H4 (cell line): Measurements from ENCODE around the gene PTPRCAP. TPM values are rescaled to one million over a fixed set of nuclear protein-coding genes. Genes with fewer than 3 reads are reported as not detected.

Experiments
- DNase-seq: peaks from one replicate; pipeline ENCODE4 v3.0.0-alpha.2; 2015; ENCODE audit warnings: low spot score
- total RNA-seq: library from RNA; depleted of rRNA; stranded (reverse); fragments of >200 nt; shearing (Covaris generic); gene quantifications from 2 replicates; pipeline ENCODE4 v1.2.3, GENCODE V29; 2014

The PTPRCAP gene
- total RNA-seq, 1 experiment from 2014 or later = 0.41 TPM

- DNase-seq = no peak
These were observed 13.4 kb downstream of the PTPRCAP start for GRCh38 chr11:67423891-67424613.

GRCh38 chr11:67423466-67423865, 14.0 kb downstream of the PTPRCAP start:
- DNase-seq = no peak

- DNase-seq = no peak
These were observed 14.6 kb downstream of the PTPRCAP start for GRCh38 chr11:67422891-67423290.

GRCh38 chr11:67421430-67422031, 16.0 kb downstream of the PTPRCAP start:
- no peak for DNase-seq

- peak; percentile 68 for DNase-seq
These were observed 16.6 kb downstream of the PTPRCAP start for GRCh38 chr11:67420646-67421429.

- no peak for DNase-seq
These were observed 17.3 kb downstream of the PTPRCAP start for GRCh38 chr11:67420147-67420645.

- DNase-seq = no peak
These were observed 18.0 kb downstream of the PTPRCAP start for GRCh38 chr11:67419325-67420049.

- no peak for DNase-seq
These were observed 18.8 kb downstream of the PTPRCAP start for GRCh38 chr11:67418476-67419281.

- DNase-seq = no peak
These were observed 20.1 kb downstream of the PTPRCAP start for GRCh38 chr11:67417425-67417824.

GRCh38 chr11:67416416-67417335, 20.8 kb downstream of the PTPRCAP start:
- peak; percentile 57 for DNase-seq

GRCh38 chr11:67415501-67416304, 21.8 kb downstream of the PTPRCAP start, which contains the start of gene CARNS1:
Gene CARNS1 (plus strand): TSS chr11:67415678. CDS start chr11:67416200, 522 bp downstream.
- no peak for DNase-seq

- no peak for DNase-seq
These were observed 24.1 kb downstream of the PTPRCAP start for GRCh38 chr11:67413266-67413849.

- no peak for DNase-seq
These were observed 24.8 kb downstream of the PTPRCAP start for GRCh38 chr11:67412495-67413179.

- DNase-seq = no peak
These were observed 25.7 kb downstream of the PTPRCAP start for GRCh38 chr11:67411785-67412152.

GRCh38 chr11:67410984-67411784, 26.3 kb downstream of the PTPRCAP start:
- DNase-seq = no peak

- no peak for DNase-seq
These were observed 27.1 kb downstream of the PTPRCAP start for GRCh38 chr11:67410369-67410831.

- DNase-seq = no peak
These were observed 27.6 kb downstream of the PTPRCAP start for GRCh38 chr11:67409781-67410368.
